Neural cell (in vitro differentiated cells): ENCODE measurements around the gene EXOC4.

Experiments
- EP300 ChIP-seq: fragments of 450-650 bp; conservative IDR thresholded peaks from 2 replicates; pipeline ENCODE4 v1.6.1; 2014; ENCODE audit warnings: antibody characterized with exemption, mild to moderate bottlenecking, moderate library complexity; ENCODE audit not compliant: poor library complexity, severe bottlenecking
- EZH2 ChIP-seq: fragments of 200-600, 300-800 bp; shearing (Covaris generic), sonication (generic); IDR thresholded peaks from 2 replicates; pipeline ENCODE4 v1.6.1; 2014; ENCODE audit warnings: antibody characterized with exemption, low read length, borderline replicate concordance, mild to moderate bottlenecking; ENCODE audit not compliant: insufficient read depth, poor library complexity, severe bottlenecking
- MXI1 ChIP-seq: fragments of 450-650 bp; conservative IDR thresholded peaks from 2 replicates; pipeline ENCODE4 v1.6.1; 2014; ENCODE audit warnings: antibody characterized with exemption, mild to moderate bottlenecking; ENCODE audit not compliant: poor library complexity, severe bottlenecking
- TAF1 ChIP-seq: IDR thresholded peaks from 2 replicates; pipeline ENCODE4 v1.6.1; 2012; ENCODE audit warnings: low read depth

DNA sequence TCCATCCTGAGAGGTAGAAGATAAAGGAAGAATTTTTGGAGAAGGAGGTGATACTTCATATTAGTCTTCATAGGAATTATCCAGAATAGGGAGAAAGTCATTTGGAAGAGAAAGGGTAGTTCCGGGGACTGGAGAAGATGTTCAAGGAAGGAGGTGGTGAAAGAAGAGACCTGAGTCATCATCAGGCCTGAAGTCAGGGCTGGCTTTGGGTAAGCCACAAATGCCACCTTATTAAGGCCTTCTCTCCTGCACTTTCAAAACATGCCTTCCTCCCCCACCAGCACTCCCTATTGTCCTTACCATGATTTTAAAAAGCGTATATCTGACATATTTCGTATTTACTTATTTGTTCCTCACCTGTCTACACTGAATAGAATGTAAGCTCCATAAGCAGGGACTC lies 762.1 kb downstream of the EXOC4 start:
- TF ChIP-seq EZH2 (no peak), TAF1 (no peak), EP300 (no peak), MXI1 (no peak)
